SK-N-SH (cell line): Measurements from ENCODE around the gene TRIM44.

Experiments
- EP300 ChIP-seq, 2 experiments: IDR thresholded peaks; 2 replicates each; pipeline versions ENCODE4 v1.4.0 to v1.6.1; 2012; ENCODE audit warnings: borderline replicate concordance in 1 of 2, low read depth in 1 of 2, low read length in 1 of 2
- EZH2phosphoT487 ChIP-seq: fragments of 200-600 bp; sonication (generic); IDR thresholded peaks from 2 replicates; pipeline ENCODE4 v1.6.1; 2017; ENCODE audit warnings: low read depth, mixed run types, mild to moderate bottlenecking, antibody characterized with exemption, moderate library complexity, borderline replicate concordance
- FOSL2 ChIP-seq: IDR thresholded peaks from 2 replicates; pipeline ENCODE4 v1.4.0; 2012; ENCODE audit warnings: low read depth, mild to moderate bottlenecking, moderate library complexity, borderline replicate concordance
- NFIC ChIP-seq: IDR thresholded peaks from 2 replicates; pipeline ENCODE4 v1.4.0; 2012; ENCODE audit warnings: borderline replicate concordance
- NRF1 ChIP-seq: IDR thresholded peaks from 2 replicates; pipeline ENCODE4 v1.6.1; 2012; ENCODE audit warnings: low read depth, mild to moderate bottlenecking, low read length
- POLR2AphosphoS5 ChIP-seq: IDR thresholded peaks from 2 replicates; pipeline ENCODE4 v1.6.1; 2012; ENCODE audit warnings: low read depth, low read length
- RAD21 ChIP-seq: IDR thresholded peaks from 2 replicates; pipeline ENCODE4 v1.6.1; 2012; ENCODE audit warnings: mild to moderate bottlenecking, low read length
- RCOR1 ChIP-seq: fragments of 150-350 bp; IDR thresholded peaks from 2 replicates; pipeline ENCODE4 v1.6.1; 2017; ENCODE audit warnings: antibody characterized with exemption, low read length
- RFX5 ChIP-seq: IDR thresholded peaks from 2 replicates; pipeline ENCODE4 v1.6.1; 2012; ENCODE audit warnings: mild to moderate bottlenecking, improper control_type of control experiment, low read length
- TAF1 ChIP-seq: IDR thresholded peaks from 2 replicates; pipeline ENCODE4 v1.6.1; 2012; ENCODE audit warnings: low read depth, mild to moderate bottlenecking, low read length, moderate library complexity, borderline replicate concordance
- TEAD4 ChIP-seq: IDR thresholded peaks from 2 replicates; pipeline ENCODE4 v1.4.0; 2012; ENCODE audit warnings: mild to moderate bottlenecking, borderline replicate concordance; ENCODE audit not compliant: insufficient read depth
- TF ChIP-seq, protein P1 (sequence below): fragments of 200-600 bp; sonication (generic); IDR thresholded peaks from 2 replicates; pipeline ENCODE4 v1.6.1; 2017; ENCODE audit warnings: antibody characterized with exemption, mild to moderate bottlenecking, moderate library complexity
- TF ChIP-seq, protein P2 (sequence below): IDR thresholded peaks from 2 replicates; pipeline ENCODE4 v1.6.1; 2012; ENCODE audit warnings: mild to moderate bottlenecking, low read depth, low read length, moderate library complexity
- TF ChIP-seq, protein P3 (sequence below): IDR thresholded peaks from 2 replicates; pipeline ENCODE4 v1.4.0; 2012; ENCODE audit warnings: low read depth

DNA sequence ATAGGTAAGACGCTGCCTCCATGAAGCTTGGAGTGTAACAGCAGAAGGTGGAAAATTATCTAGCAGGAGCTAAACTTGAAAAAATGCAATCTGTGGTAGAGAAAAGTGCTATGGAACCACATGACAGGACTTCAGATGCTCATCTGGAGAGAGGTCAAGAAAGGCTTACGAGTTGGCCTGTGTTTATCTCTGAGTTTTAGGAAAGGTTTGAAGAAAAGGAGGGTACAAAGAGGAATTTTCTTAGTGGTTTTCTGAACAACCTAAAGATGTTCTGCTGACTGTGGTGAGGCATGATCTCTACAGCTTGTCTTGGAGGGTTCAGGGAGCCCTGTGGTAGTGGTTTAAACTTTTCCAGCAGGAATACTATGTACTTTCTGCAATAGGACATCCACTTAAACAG lies 36.1 kb upstream of the TRIM44 start:
- TF ChIP-seq POLR2AphosphoS5 (no peak), NFIC (no peak), EZH2phosphoT487 (no peak), EP300 (IDR thresholded peaks at IDR 0.05; ENCODE audit: borderline replicate concordance in 1 of 2, low read depth in 1 of 2, low read length in 1 of 2) (no peak), RCOR1 (no peak), RFX5 (no peak), NRF1 (no peak), TAF1 (no peak), TEAD4 (no peak), FOSL2 (no peak), RAD21 (no peak)
- TF ChIP-seq, protein P1, sequence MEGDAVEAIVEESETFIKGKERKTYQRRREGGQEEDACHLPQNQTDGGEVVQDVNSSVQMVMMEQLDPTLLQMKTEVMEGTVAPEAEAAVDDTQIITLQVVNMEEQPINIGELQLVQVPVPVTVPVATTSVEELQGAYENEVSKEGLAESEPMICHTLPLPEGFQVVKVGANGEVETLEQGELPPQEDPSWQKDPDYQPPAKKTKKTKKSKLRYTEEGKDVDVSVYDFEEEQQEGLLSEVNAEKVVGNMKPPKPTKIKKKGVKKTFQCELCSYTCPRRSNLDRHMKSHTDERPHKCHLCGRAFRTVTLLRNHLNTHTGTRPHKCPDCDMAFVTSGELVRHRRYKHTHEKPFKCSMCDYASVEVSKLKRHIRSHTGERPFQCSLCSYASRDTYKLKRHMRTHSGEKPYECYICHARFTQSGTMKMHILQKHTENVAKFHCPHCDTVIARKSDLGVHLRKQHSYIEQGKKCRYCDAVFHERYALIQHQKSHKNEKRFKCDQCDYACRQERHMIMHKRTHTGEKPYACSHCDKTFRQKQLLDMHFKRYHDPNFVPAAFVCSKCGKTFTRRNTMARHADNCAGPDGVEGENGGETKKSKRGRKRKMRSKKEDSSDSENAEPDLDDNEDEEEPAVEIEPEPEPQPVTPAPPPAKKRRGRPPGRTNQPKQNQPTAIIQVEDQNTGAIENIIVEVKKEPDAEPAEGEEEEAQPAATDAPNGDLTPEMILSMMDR, result no peak
- TF ChIP-seq, protein P2, sequence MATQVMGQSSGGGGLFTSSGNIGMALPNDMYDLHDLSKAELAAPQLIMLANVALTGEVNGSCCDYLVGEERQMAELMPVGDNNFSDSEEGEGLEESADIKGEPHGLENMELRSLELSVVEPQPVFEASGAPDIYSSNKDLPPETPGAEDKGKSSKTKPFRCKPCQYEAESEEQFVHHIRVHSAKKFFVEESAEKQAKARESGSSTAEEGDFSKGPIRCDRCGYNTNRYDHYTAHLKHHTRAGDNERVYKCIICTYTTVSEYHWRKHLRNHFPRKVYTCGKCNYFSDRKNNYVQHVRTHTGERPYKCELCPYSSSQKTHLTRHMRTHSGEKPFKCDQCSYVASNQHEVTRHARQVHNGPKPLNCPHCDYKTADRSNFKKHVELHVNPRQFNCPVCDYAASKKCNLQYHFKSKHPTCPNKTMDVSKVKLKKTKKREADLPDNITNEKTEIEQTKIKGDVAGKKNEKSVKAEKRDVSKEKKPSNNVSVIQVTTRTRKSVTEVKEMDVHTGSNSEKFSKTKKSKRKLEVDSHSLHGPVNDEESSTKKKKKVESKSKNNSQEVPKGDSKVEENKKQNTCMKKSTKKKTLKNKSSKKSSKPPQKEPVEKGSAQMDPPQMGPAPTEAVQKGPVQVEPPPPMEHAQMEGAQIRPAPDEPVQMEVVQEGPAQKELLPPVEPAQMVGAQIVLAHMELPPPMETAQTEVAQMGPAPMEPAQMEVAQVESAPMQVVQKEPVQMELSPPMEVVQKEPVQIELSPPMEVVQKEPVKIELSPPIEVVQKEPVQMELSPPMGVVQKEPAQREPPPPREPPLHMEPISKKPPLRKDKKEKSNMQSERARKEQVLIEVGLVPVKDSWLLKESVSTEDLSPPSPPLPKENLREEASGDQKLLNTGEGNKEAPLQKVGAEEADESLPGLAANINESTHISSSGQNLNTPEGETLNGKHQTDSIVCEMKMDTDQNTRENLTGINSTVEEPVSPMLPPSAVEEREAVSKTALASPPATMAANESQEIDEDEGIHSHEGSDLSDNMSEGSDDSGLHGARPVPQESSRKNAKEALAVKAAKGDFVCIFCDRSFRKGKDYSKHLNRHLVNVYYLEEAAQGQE, result no peak
- TF ChIP-seq, protein P3, sequence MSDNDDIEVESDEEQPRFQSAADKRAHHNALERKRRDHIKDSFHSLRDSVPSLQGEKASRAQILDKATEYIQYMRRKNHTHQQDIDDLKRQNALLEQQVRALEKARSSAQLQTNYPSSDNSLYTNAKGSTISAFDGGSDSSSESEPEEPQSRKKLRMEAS, result no peak
